Measurements from ENCODE around the gene PPP1R13L.

PPP1R13L gene

DNA sequence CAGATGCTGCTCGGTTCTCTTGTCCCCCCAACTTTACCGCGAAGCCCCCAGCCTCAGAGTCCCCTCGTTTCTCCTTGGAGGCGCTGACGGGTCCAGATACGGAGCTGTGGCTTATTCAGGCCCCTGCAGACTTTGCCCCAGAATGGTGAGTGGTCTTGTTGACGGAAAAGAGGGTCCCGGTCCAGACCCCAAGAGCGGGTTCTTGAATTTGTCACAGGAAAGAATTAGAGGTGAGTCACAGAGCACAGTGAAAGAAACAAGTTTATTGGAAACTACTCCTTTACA is 2.2 kb upstream of the PPP1R13L start:
- H3K27ac ChIP-seq (ENCODE audit: low read length) = no peak overlapping the region

DNA sequence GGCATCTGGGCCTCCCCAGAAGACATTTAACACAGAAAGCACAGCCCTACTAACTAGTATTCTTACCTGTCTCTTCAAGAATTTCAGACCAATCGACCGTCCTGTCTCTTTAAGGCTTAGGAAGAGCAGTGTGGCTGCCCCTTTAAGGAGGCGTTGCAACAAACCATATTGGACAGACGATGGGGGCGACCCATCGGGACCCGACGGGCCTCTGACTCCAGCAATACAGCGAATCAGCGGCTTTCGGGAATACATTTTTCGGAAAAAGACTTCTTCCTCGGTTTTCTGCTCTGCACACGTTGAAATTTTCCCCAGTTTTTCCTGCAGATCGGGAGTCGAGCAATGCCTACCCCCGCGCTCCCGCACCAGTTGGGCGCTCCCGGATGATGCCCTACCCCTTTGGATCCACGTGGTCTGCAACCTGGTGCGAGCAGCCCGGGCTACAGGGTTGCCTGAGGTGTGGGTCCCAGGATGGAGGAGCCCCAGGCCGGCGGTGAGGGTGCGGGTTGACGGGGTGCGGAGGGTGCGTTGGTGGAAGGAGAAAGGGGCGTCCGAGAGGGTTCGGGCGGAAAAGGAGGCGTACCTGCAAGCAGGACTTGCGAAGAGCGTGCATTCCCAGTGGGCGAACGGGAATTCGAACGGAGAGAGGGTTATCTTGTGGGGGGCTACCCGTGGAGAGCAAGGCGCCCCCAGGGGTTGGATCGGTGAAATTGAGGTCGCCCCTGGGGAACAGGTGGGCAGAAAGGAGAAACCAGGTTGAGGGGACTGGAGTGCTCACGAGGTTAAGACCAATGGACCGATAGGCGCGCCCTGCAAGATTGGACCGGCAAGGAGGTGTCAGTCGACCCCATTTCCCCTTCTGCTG is 1.6 kb upstream of the PPP1R13L start, which contains the start of gene POLR1G:
POLR1G (plus strand) TSS at position 419 of the 865 bp plus-strand sequence; CDS start at position 472, 53 bp downstream.
- peak within 1 kb of the TSS; percentile 93 for H2AFZ ChIP-seq (ENCODE audit: low read length)
- no peaks in the 10 kb centered on the region for H3F3A ChIP-seq (ENCODE audit: insufficient read depth, low read length)
- DNase-seq = peak; percentile 91
- H4K20me1 ChIP-seq (ENCODE audit: insufficient read depth, low read length) = no peaks in the 10 kb centered on the region
- peak within 1 kb of the TSS; percentile 98 for H3K4me2 ChIP-seq (ENCODE audit: low read depth, low read length)
- H3K27me3 ChIP-seq (replicated peaks; ENCODE audit: insufficient read depth, low read length) = no peaks in the 10 kb centered on the region
- H3K27ac ChIP-seq (ENCODE audit: low read length) = peak within 1 kb of the TSS; percentile 75
- H3K4me3 ChIP-seq (ENCODE audit: low read length) = peak within 1 kb of the TSS; percentile 95
- no peaks in the 10 kb centered on the region for H3K4me1 ChIP-seq (ENCODE audit: low read length)
- H3K9me2 ChIP-seq (replicated peaks; ENCODE audit: insufficient read depth, low read length) = no peaks in the 10 kb centered on the region
- H3K9ac ChIP-seq (ENCODE audit: low read length) = peak within 1 kb of the TSS; percentile 89
- H3K36me3 ChIP-seq (replicated peaks; ENCODE audit: insufficient read depth, low read length) = no peaks in the 10 kb centered on the region
- peaks cover 28% of the 10 kb centered on the region for H3K79me2 ChIP-seq (ENCODE audit: low read length)
- H3K9me3 ChIP-seq (replicated peaks; ENCODE audit: insufficient read depth, low read length) = no peaks in the 10 kb centered on the region
- TF ChIP-seq EZH2phosphoT487 (IDR thresholded peaks at IDR 0.05; ENCODE audit: low read length) (no peak), EZH2 (optimal IDR thresholded peaks at IDR 0.05; ENCODE audit: low read depth, low read length) (no peak)
- TF ChIP-seq, protein P1, sequence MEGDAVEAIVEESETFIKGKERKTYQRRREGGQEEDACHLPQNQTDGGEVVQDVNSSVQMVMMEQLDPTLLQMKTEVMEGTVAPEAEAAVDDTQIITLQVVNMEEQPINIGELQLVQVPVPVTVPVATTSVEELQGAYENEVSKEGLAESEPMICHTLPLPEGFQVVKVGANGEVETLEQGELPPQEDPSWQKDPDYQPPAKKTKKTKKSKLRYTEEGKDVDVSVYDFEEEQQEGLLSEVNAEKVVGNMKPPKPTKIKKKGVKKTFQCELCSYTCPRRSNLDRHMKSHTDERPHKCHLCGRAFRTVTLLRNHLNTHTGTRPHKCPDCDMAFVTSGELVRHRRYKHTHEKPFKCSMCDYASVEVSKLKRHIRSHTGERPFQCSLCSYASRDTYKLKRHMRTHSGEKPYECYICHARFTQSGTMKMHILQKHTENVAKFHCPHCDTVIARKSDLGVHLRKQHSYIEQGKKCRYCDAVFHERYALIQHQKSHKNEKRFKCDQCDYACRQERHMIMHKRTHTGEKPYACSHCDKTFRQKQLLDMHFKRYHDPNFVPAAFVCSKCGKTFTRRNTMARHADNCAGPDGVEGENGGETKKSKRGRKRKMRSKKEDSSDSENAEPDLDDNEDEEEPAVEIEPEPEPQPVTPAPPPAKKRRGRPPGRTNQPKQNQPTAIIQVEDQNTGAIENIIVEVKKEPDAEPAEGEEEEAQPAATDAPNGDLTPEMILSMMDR (IDR thresholded peaks at IDR 0.05; ENCODE audit: low read length) = no peak

More for the DNA sequence above, 2.2 kb upstream of the PPP1R13L start:
- Histone ChIP-seq H3F3A (ENCODE audit: insufficient read depth, low read length) (no peaks in the 10 kb centered on the region), H3K9ac (ENCODE audit: low read length) (peak overlapping the region; percentile 89), H2AFZ (ENCODE audit: low read length) (peak overlapping the region; percentile 93; the same call in 1 of the 2 replicates), H3K4me1 (ENCODE audit: low read length) (no peaks in the 10 kb centered on the region), H3K9me2 (replicated peaks; ENCODE audit: insufficient read depth, low read length) (no peaks in the 10 kb centered on the region), H4K20me1 (ENCODE audit: insufficient read depth, low read length) (no peaks in the 10 kb centered on the region), H3K79me2 (ENCODE audit: low read length) (peaks cover 28% of the 10 kb centered on the region), H3K27me3 (replicated peaks; ENCODE audit: insufficient read depth, low read length) (no peaks in the 10 kb centered on the region), H3K9me3 (replicated peaks; ENCODE audit: insufficient read depth, low read length) (no peaks in the 10 kb centered on the region), H3K4me2 (ENCODE audit: low read depth, low read length) (peak overlapping the region; percentile 98), H3K4me3 (ENCODE audit: low read length) (peak overlapping the region; percentile 95), H3K36me3 (replicated peaks; ENCODE audit: insufficient read depth, low read length) (no peaks in the 10 kb centered on the region)
- TF ChIP-seq EZH2phosphoT487 (IDR thresholded peaks at IDR 0.05; ENCODE audit: low read length) (no peak), EZH2 (optimal IDR thresholded peaks at IDR 0.05; ENCODE audit: low read depth, low read length) (no peak)
- TF ChIP-seq, protein P1 (IDR thresholded peaks at IDR 0.05; ENCODE audit: low read length) = no peak
- DNase-seq = no peak

GRCh38 chr19:45405435-45406225 is 761 bp upstream of the PPP1R13L start:
- H3K9me2 ChIP-seq (replicated peaks; ENCODE audit: insufficient read depth, low read length) = no peaks in the 10 kb centered on the region
- TF ChIP-seq, protein P1 (IDR thresholded peaks at IDR 0.05; ENCODE audit: low read length) = no peak
- TF ChIP-seq EZH2phosphoT487 (IDR thresholded peaks at IDR 0.05; ENCODE audit: low read length) (no peak), EZH2 (optimal IDR thresholded peaks at IDR 0.05; ENCODE audit: low read depth, low read length) (no peak)
- DNase-seq = peak; percentile 85
- peak overlapping the region; percentile 98 for H3K4me2 ChIP-seq (ENCODE audit: low read depth, low read length)
- H3K4me1 ChIP-seq (ENCODE audit: low read length) = no peaks in the 10 kb centered on the region
- H3K4me3 ChIP-seq (ENCODE audit: low read length) = peak overlapping the region; percentile 95
- no peaks in the 10 kb centered on the region for H3K9me3 ChIP-seq (replicated peaks; ENCODE audit: insufficient read depth, low read length)
- no peaks in the 10 kb centered on the region for H3K27me3 ChIP-seq (replicated peaks; ENCODE audit: insufficient read depth, low read length)
- peak overlapping the region; percentile 75 for H3K27ac ChIP-seq (ENCODE audit: low read length)
- no peaks in the 10 kb centered on the region for H3F3A ChIP-seq (ENCODE audit: insufficient read depth, low read length)
- peak overlapping the region; percentile 89 for H3K9ac ChIP-seq (ENCODE audit: low read length)
- no peaks in the 10 kb centered on the region for H4K20me1 ChIP-seq (ENCODE audit: insufficient read depth, low read length)
- peak overlapping the region; percentile 93 for H2AFZ ChIP-seq (ENCODE audit: low read length)
- no peaks in the 10 kb centered on the region for H3K36me3 ChIP-seq (replicated peaks; ENCODE audit: insufficient read depth, low read length)
- peaks cover 28% of the 10 kb centered on the region for H3K79me2 ChIP-seq (ENCODE audit: low read length)

Data from MM.1S (cell line).